Keratinocyte (primary cell): Measurements from ENCODE around the gene LCP2. TPM values are rescaled to one million over a fixed set of nuclear protein-coding genes. Genes with fewer than 3 reads are reported as not detected.

Experiments
- DNase-seq: peaks from one replicate; pipeline ENCODE4 v3.0.0-alpha.2; 2011; ENCODE audit warnings: low read depth, missing footprints, low spot score
- FAIRE-seq: peaks from 2 replicates; lab custom pipeline; 2011; peaks lifted over from hg19 to GRCh38; lab: Jason Lieb, UNC
- H2AFZ ChIP-seq: 2 replicates; pipeline ENCODE4 v1.6.0; 2012; ENCODE audit warnings: low read length, control low read depth, inconsistent platforms; ENCODE audit not compliant: control insufficient read depth
- H3K27ac ChIP-seq: 2 replicates; pipeline ENCODE4 v1.5.1; 2011; ENCODE audit warnings: low read length; ENCODE audit not compliant: control insufficient read depth, insufficient read depth
- H3K27me3 ChIP-seq: 3 replicates; pipeline ENCODE4 v1.6.0; 2011; ENCODE audit warnings: low read length; ENCODE audit not compliant: control insufficient read depth, insufficient read depth; ENCODE audit errors: extremely low read depth
- H3K36me3 ChIP-seq, 2 experiments: 2 replicates in 1 of 2; 3 replicates in 1 of 2; pipeline ENCODE4 v1.5.1; 2011; ENCODE audit warnings: low read length in 2 of 2, mild to moderate bottlenecking in 1 of 2; ENCODE audit not compliant: control insufficient read depth in 2 of 2, insufficient read depth in 2 of 2; ENCODE audit errors: extremely low read depth in 1 of 2
- H3K4me1 ChIP-seq: 3 replicates; pipeline ENCODE4 v1.5.1; 2011; ENCODE audit warnings: low read length; ENCODE audit not compliant: control insufficient read depth, insufficient read depth; ENCODE audit errors: extremely low read depth
- H3K4me2 ChIP-seq: 3 replicates; pipeline ENCODE4 v1.6.0; 2011; ENCODE audit warnings: low read depth, low read length; ENCODE audit not compliant: control insufficient read depth, insufficient read depth; ENCODE audit errors: extremely low read depth
- H3K4me3 ChIP-seq, 3 experiments: fragments of 200-600 bp in 1 of 3; sonication (generic) in 1 of 3; 2 replicates in 2 of 3; 3 replicates in 1 of 3; pipeline ENCODE4 v1.5.1; 2011 to 2016; ENCODE audit warnings: low read length in 3 of 3, mild to moderate bottlenecking in 3 of 3, control low read depth in 2 of 3, inconsistent platforms in 1 of 3, low read depth in 1 of 3, mixed read lengths in 1 of 3, mixed run types in 1 of 3, moderate library complexity in 1 of 3; ENCODE audit not compliant: control insufficient read depth in 2 of 3, insufficient read depth in 2 of 3; ENCODE audit errors: extremely low read depth in 1 of 3
- H3K79me2 ChIP-seq: 2 replicates; pipeline ENCODE4 v1.6.0; 2012; ENCODE audit warnings: low read length; ENCODE audit not compliant: control insufficient read depth, insufficient read depth
- H3K9ac ChIP-seq: 3 replicates; pipeline ENCODE4 v1.6.0; 2011; ENCODE audit warnings: low read length; ENCODE audit not compliant: control insufficient read depth, insufficient read depth; ENCODE audit errors: extremely low read depth
- H3K9me1 ChIP-seq: 3 replicates; pipeline ENCODE4 v1.6.0; 2011; ENCODE audit warnings: low read length; ENCODE audit not compliant: control insufficient read depth, insufficient read depth; ENCODE audit errors: extremely low read depth
- H3K9me3 ChIP-seq: 2 replicates; pipeline ENCODE4 v1.5.1; 2012; ENCODE audit warnings: low read depth, low read length; ENCODE audit not compliant: control insufficient read depth
- H4K20me1 ChIP-seq: 3 replicates; pipeline ENCODE4 v1.6.0; 2011; ENCODE audit warnings: low read length; ENCODE audit not compliant: control insufficient read depth, insufficient read depth; ENCODE audit errors: extremely low read depth
- EZH2 ChIP-seq: IDR thresholded peaks from one replicate; pipeline ENCODE4 v1.6.1; 2012; ENCODE audit warnings: inconsistent platforms, mild to moderate bottlenecking, low read length, moderate library complexity
- dilution Hi-C: fragments of 300-500 bp; cut with MboI; formaldehyde crosslinking; loops from one replicate; pipeline ENCODE4 v1.7.0; 2020; ENCODE audit warnings: low sequenced_read_pairs; ENCODE audit not compliant: extremely low pct_ligation_motif_present
- polyA plus RNA-seq, 5 experiments: library from polyadenylated mRNA; depleted of rRNA in 3 of 5; stranded (reverse) in 3 of 5; stranded (forward) in 1 of 5; unstranded in 1 of 5; fragments of >200 nt; gene quantifications; 1 replicate in 1 of 5; 2 replicates in 3 of 5; 3 replicates in 1 of 5; pipeline versions ENCODE4 v1.2.1 to v1.2.3, GENCODE V29; 2011 to 2012; ENCODE audit warnings: missing spikeins in 2 of 5, low read depth in 1 of 5, low replicate concordance in 1 of 5
- TF ChIP-seq, protein P1 (sequence below), 3 experiments: IDR thresholded peaks in 1 of 3; conservative IDR thresholded peaks in 1 of 3; optimal IDR thresholded peaks in 1 of 3; 2 replicates in 2 of 3; 3 replicates in 1 of 3; pipeline versions ENCODE3 to v1.5.1; 2011; ENCODE audit warnings: low read length in 3 of 3, mild to moderate bottlenecking in 3 of 3, moderate library complexity in 2 of 3, control low read depth in 1 of 3, inconsistent platforms in 1 of 3; ENCODE audit not compliant: insufficient read depth in 2 of 3; ENCODE audit errors: extremely low read depth in 1 of 3

LCP2 gene
- polyA plus RNA-seq, 1 donor (not counting 4 experiments of a cell fraction or from before 2014, with no cell fraction given), result not detected

DNA sequence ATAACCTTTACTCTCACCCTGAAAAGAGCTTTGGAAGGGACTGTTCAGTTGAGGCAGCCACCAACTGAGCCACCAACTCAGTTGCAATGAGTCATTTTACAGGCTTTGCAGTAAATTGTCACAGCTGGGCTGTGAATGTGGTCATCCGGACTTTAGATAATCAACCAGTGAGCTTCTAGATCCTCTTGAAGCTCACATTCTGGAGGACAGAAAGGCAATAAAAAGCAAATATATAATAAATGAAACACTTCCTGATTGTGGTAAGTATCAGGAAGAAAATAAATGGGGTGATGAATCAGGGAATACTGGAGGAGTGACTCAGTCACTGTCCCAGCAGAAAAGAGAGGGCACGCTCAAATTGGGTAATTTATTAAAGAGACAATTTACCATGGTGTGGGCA lies 78.0 kb downstream of the LCP2 start:
- Histone ChIP-seq H3K27me3 (no peaks in the 10 kb centered on the region), H3K4me2 (peak overlapping the region; percentile 39), H3K27ac (peak overlapping the region; percentile 38), H3K9me3 (no peaks in the 10 kb centered on the region), H3K9me1 (no peaks in the 10 kb centered on the region), H3K36me3 (no peaks in the 10 kb centered on the region), H2AFZ (no peak overlapping the region), H3K9ac (no peak overlapping the region), H3K79me2 (no peaks in the 10 kb centered on the region), H3K4me3 (no peak overlapping the region), H4K20me1 (no peaks in the 10 kb centered on the region), H3K4me1 (peaks cover 14% of the 10 kb centered on the region)
- FAIRE-seq (peak; percentile 73), DNase-seq (peak; percentile 54)
- TF ChIP-seq, protein P1, sequence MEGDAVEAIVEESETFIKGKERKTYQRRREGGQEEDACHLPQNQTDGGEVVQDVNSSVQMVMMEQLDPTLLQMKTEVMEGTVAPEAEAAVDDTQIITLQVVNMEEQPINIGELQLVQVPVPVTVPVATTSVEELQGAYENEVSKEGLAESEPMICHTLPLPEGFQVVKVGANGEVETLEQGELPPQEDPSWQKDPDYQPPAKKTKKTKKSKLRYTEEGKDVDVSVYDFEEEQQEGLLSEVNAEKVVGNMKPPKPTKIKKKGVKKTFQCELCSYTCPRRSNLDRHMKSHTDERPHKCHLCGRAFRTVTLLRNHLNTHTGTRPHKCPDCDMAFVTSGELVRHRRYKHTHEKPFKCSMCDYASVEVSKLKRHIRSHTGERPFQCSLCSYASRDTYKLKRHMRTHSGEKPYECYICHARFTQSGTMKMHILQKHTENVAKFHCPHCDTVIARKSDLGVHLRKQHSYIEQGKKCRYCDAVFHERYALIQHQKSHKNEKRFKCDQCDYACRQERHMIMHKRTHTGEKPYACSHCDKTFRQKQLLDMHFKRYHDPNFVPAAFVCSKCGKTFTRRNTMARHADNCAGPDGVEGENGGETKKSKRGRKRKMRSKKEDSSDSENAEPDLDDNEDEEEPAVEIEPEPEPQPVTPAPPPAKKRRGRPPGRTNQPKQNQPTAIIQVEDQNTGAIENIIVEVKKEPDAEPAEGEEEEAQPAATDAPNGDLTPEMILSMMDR (optimal IDR thresholded peaks at IDR 0.05 in 1 of 3, IDR thresholded peaks at IDR 0.05 in 1 of 3, conservative IDR thresholded peaks at IDR 0.05 in 1 of 3; ENCODE audit: extremely low read depth in 1 of 3, insufficient read depth in 2 of 3, low read length in 3 of 3), result no peak
- TF ChIP-seq EZH2, result no peak
- dilution Hi-C loops, result no loop called here

DNA sequence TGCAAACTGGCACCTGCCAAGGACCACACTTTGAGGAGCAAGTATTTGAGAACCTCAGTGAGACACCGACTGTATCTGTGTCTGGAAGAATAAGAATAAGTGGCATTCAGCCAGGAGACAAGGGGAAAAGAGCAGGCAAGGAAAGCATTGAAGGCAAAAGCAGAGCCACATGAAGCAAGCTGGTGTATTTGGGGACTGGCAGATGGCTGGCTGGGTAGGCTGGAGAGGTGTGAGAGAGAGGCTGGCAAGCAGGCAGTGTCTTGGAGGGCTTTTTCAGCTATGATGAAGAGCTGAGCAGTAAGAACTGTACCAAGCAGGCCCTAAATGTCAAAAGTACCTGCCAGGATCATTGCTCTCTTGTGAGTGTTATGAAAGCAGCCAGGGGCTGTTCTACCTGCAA lies 78.9 kb downstream of the LCP2 start:
- H3K27ac ChIP-seq, result no peak overlapping the region
- no peak overlapping the region for H2AFZ ChIP-seq
- H3K9me1 ChIP-seq, result no peaks in the 10 kb centered on the region
- H3K4me3 ChIP-seq, result no peak overlapping the region
- H3K4me1 ChIP-seq, result peaks cover 14% of the 10 kb centered on the region
- dilution Hi-C loops, result no loop called here
- TF ChIP-seq EZH2, result no peak
- TF ChIP-seq, protein P1 (optimal IDR thresholded peaks at IDR 0.05 in 1 of 3, IDR thresholded peaks at IDR 0.05 in 1 of 3, conservative IDR thresholded peaks at IDR 0.05 in 1 of 3; ENCODE audit: extremely low read depth in 1 of 3, insufficient read depth in 2 of 3, low read length in 3 of 3), result no peak
- H3K9me3 ChIP-seq, result no peaks in the 10 kb centered on the region
- H3K4me2 ChIP-seq, result no peak overlapping the region
- H3K27me3 ChIP-seq, result no peaks in the 10 kb centered on the region
- FAIRE-seq (no peak), DNase-seq (no peak)
- H4K20me1 ChIP-seq, result no peaks in the 10 kb centered on the region
- no peaks in the 10 kb centered on the region for H3K36me3 ChIP-seq
- no peak overlapping the region for H3K9ac ChIP-seq
- no peaks in the 10 kb centered on the region for H3K79me2 ChIP-seq
